H1 (cell line): Measurements from ENCODE around the gene RPS21. TPM values are rescaled to one million over a fixed set of nuclear protein-coding genes. Genes with fewer than 3 reads are reported as not detected.

ENCODE experiments used
- CTCF ChIA-PET: fragments of 300-600 bp; sonication (Branson Sonifier 250); formaldehyde crosslinking; loops from one replicate; lab custom pipeline; 2021; ENCODE audit not compliant: partially characterized antibody; lab: Charles Lee
- POLR2A ChIA-PET: fragments of 300-600 bp; sonication (Branson Sonifier 250); formaldehyde crosslinking; loops from one replicate; lab custom pipeline; 2021; ENCODE audit warnings: inconsistent platforms; ENCODE audit not compliant: partially characterized antibody; lab: Charles Lee
- DNase-seq, 2 experiments: peaks; one replicate each; pipeline versions ENCODE4 v3.0.0 to v3.0.0-alpha.2; 2010 to 2022; ENCODE audit warnings: low spot score in 2 of 2, low read depth in 1 of 2, mixed read lengths in 1 of 2
- FAIRE-seq: peaks from 2 replicates; lab custom pipeline; 2011; peaks lifted over from hg19 to GRCh38; lab: Jason Lieb, UNC
- H2AFZ ChIP-seq: 2 replicates; pipeline ENCODE4 v1.8.1; 2012; ENCODE audit warnings: low read length, inconsistent platforms
- H2AK5ac ChIP-seq: 2 replicates; pipeline ENCODE4 v1.6.1; 2013; ENCODE audit warnings: low read depth, low read length
- H2BK120ac ChIP-seq: replicated peaks from 2 replicates; pipeline ENCODE3; 2013; ENCODE audit warnings: low read depth, low read length, inconsistent platforms
- H2BK12ac ChIP-seq: 2 replicates; pipeline ENCODE4 v1.6.1; 2013; ENCODE audit warnings: low read depth, low read length
- H2BK15ac ChIP-seq: 2 replicates; pipeline ENCODE4 v1.6.1; 2013; ENCODE audit warnings: low read length
- H2BK20ac ChIP-seq: 2 replicates; pipeline ENCODE4 v1.6.1; 2013; ENCODE audit warnings: low read length
- H2BK5ac ChIP-seq: 2 replicates; pipeline ENCODE4 v1.6.1; 2013; ENCODE audit warnings: low read depth, low read length
- H3K14ac ChIP-seq: 2 replicates; pipeline ENCODE4 v1.6.1; 2013; ENCODE audit warnings: inconsistent platforms; ENCODE audit not compliant: insufficient read length
- H3K18ac ChIP-seq: 2 replicates; pipeline ENCODE4 v1.6.1; 2013; ENCODE audit warnings: low read length; ENCODE audit errors: extremely low read depth
- H3K23ac ChIP-seq: 2 replicates; pipeline ENCODE4 v1.6.1; 2013; ENCODE audit warnings: inconsistent platforms; ENCODE audit not compliant: insufficient read length
- H3K23me2 ChIP-seq: 2 replicates; pipeline ENCODE4 v1.6.1; 2013; ENCODE audit warnings: low read depth, low read length
- H3K27ac ChIP-seq: 2 replicates; pipeline ENCODE4 v1.6.1; 2011; ENCODE audit warnings: low read depth, low read length, inconsistent platforms
- H3K27me3 ChIP-seq, 4 experiments: replicated peaks in 1 of 4; 1 replicate in 1 of 4; 2 replicates in 3 of 4; pipeline versions ENCODE4 v1.6.1 to v1.8.1; 2011 to 2013; ENCODE audit warnings: low read length in 3 of 4, mild to moderate bottlenecking in 3 of 4, inconsistent platforms in 2 of 4, mixed read lengths in 2 of 4, moderate library complexity in 1 of 4; ENCODE audit not compliant: control insufficient read depth in 3 of 4, insufficient read depth in 3 of 4; ENCODE audit errors: extremely low read depth in 1 of 4
- H3K36me3 ChIP-seq, 4 experiments: 2 replicates each; pipeline versions ENCODE4 v1.6.1 to v1.8.1; 2011 to 2013; ENCODE audit warnings: mild to moderate bottlenecking in 4 of 4, low read length in 3 of 4, moderate library complexity in 2 of 4, control low read depth in 1 of 4, inconsistent platforms in 1 of 4; ENCODE audit not compliant: insufficient read depth in 4 of 4, control insufficient read depth in 2 of 4
- H3K4ac ChIP-seq: replicated peaks from 2 replicates; pipeline ENCODE3; 2013; ENCODE audit warnings: low read length, low read depth, mixed read lengths, inconsistent platforms; ENCODE audit not compliant: insufficient read length
- H3K4me1 ChIP-seq, 4 experiments: replicated peaks in 1 of 4; 1 replicate in 1 of 4; 2 replicates in 3 of 4; pipeline versions ENCODE4 v1.6.1 to v1.8.1; 2011 to 2013; ENCODE audit warnings: low read length in 3 of 4, inconsistent platforms in 2 of 4, mixed read lengths in 1 of 4; ENCODE audit not compliant: insufficient read depth in 4 of 4, control insufficient read depth in 3 of 4
- H3K4me2 ChIP-seq, 2 experiments: 2 replicates each; pipeline versions ENCODE4 v1.6.1 to v1.8.1; 2011 to 2013; ENCODE audit warnings: low read depth in 2 of 2, low read length in 2 of 2, control low read depth in 1 of 2, inconsistent platforms in 1 of 2, mild to moderate bottlenecking in 1 of 2; ENCODE audit not compliant: insufficient read depth in 1 of 2
- H3K4me3 ChIP-seq, 4 experiments: fragments of 200-600, 300-600 bp in 1 of 4; sonication (generic), shearing (Covaris generic), sonication (Bioruptor Twin) in 1 of 4; 2 replicates each; pipeline versions ENCODE4 v1.5.1 to v1.8.1; 2011 to 2016; ENCODE audit warnings: low read length in 4 of 4, low read depth in 3 of 4, control low read depth in 2 of 4, inconsistent platforms in 2 of 4, mild to moderate bottlenecking in 2 of 4, mixed read lengths in 1 of 4, moderate library complexity in 1 of 4; ENCODE audit not compliant: insufficient read depth in 2 of 4; ENCODE audit errors: extremely low read depth in 1 of 4
- H3K56ac ChIP-seq: replicated peaks from 2 replicates; pipeline ENCODE3; 2013; ENCODE audit warnings: low read depth, mild to moderate bottlenecking, mixed read lengths, low read length, inconsistent platforms; ENCODE audit not compliant: insufficient read length
- H3K79me1 ChIP-seq: 2 replicates; pipeline ENCODE4 v1.6.1; 2013; ENCODE audit warnings: low read depth, low read length, control low read depth
- H3K79me2 ChIP-seq, 2 experiments: 2 replicates each; pipeline versions ENCODE4 v1.6.1 to v1.8.1; 2012 to 2013; ENCODE audit warnings: low read length in 2 of 2, mild to moderate bottlenecking in 2 of 2, inconsistent platforms in 1 of 2; ENCODE audit not compliant: insufficient read depth in 2 of 2, control insufficient read depth in 1 of 2
- H3K9ac ChIP-seq, 4 experiments: replicated peaks in 1 of 4; 1 replicate in 1 of 4; 2 replicates in 3 of 4; pipeline versions ENCODE4 v1.6.1 to v1.8.1; 2011 to 2013; ENCODE audit warnings: low read depth in 3 of 4, low read length in 3 of 4, control low read depth in 2 of 4, mild to moderate bottlenecking in 2 of 4, moderate library complexity in 2 of 4, inconsistent platforms in 1 of 4; ENCODE audit errors: extremely low read depth in 1 of 4
- H3K9me3 ChIP-seq, 2 experiments: 2 replicates each; pipeline versions ENCODE4 v1.6.1 to v1.8.1; 2012 to 2013; ENCODE audit warnings: mild to moderate bottlenecking in 2 of 2, moderate library complexity in 2 of 2, control low read depth in 1 of 2, inconsistent platforms in 1 of 2, low read depth in 1 of 2, low read length in 1 of 2, mixed read lengths in 1 of 2; ENCODE audit not compliant: insufficient read depth in 2 of 2
- H4K20me1 ChIP-seq, 2 experiments: replicated peaks in 1 of 2; 2 replicates each; pipeline versions ENCODE3 to v1.8.1; 2011 to 2013; ENCODE audit warnings: inconsistent platforms in 2 of 2, low read length in 2 of 2, mild to moderate bottlenecking in 1 of 2; ENCODE audit not compliant: insufficient read depth in 2 of 2, control insufficient read depth in 1 of 2
- H4K5ac ChIP-seq: 2 replicates; pipeline ENCODE4 v1.6.1; 2013; ENCODE audit warnings: low read length, low read depth, mixed read lengths, inconsistent platforms; ENCODE audit not compliant: insufficient read length
- H4K8ac ChIP-seq: 2 replicates; pipeline ENCODE4 v1.8.0; 2013; ENCODE audit warnings: mild to moderate bottlenecking, moderate library complexity, low read length, inconsistent platforms; ENCODE audit not compliant: insufficient read depth; ENCODE audit errors: extremely low read depth
- H4K91ac ChIP-seq: replicated peaks from 2 replicates; pipeline ENCODE3; 2013; ENCODE audit warnings: low read length, mixed read lengths, inconsistent platforms; ENCODE audit not compliant: insufficient read length
- ATF3 ChIP-seq: IDR thresholded peaks from 2 replicates; pipeline ENCODE4 v1.6.1; 2011; ENCODE audit warnings: low read depth, mild to moderate bottlenecking, low read length; ENCODE audit not compliant: insufficient read depth
- BRCA1 ChIP-seq: IDR thresholded peaks from 2 replicates; pipeline ENCODE4 v1.6.1; 2012; ENCODE audit warnings: low read depth, low read length, improper control_type of control experiment
- CEBPB ChIP-seq: IDR thresholded peaks from 2 replicates; pipeline ENCODE4 v1.6.1; 2012; ENCODE audit warnings: low read depth, low read length
- CHD2 ChIP-seq: IDR thresholded peaks from 2 replicates; pipeline ENCODE4 v1.6.1; 2012; ENCODE audit warnings: low read length, improper control_type of control experiment
- CTBP2 ChIP-seq: IDR thresholded peaks from 2 replicates; pipeline ENCODE4 v1.7.0; 2011; ENCODE audit warnings: borderline replicate concordance, mild to moderate bottlenecking, moderate library complexity, mixed read lengths, low read length; ENCODE audit not compliant: insufficient read depth, insufficient read length
- EP300 ChIP-seq, 2 experiments: IDR thresholded peaks; 1 replicate in 1 of 2; 2 replicates in 1 of 2; pipeline ENCODE4 v1.6.1; 2011 to 2012; ENCODE audit warnings: low read depth in 2 of 2, low read length in 2 of 2, mild to moderate bottlenecking in 2 of 2, borderline replicate concordance in 1 of 2, inconsistent platforms in 1 of 2, moderate library complexity in 1 of 2
- FOSL1 ChIP-seq: IDR thresholded peaks from 2 replicates; pipeline ENCODE4 v1.6.1; 2011; ENCODE audit warnings: mild to moderate bottlenecking, low read depth, low read length, moderate library complexity; ENCODE audit not compliant: insufficient read depth
- GTF2F1 ChIP-seq: IDR thresholded peaks from 2 replicates; pipeline ENCODE4 v1.6.1; 2012; ENCODE audit warnings: low read depth, low read length, improper control_type of control experiment, borderline replicate concordance
- HDAC2 ChIP-seq, 2 experiments: fragments of 300-600 bp in 1 of 2; sonication (generic) in 1 of 2; IDR thresholded peaks; 2 replicates each; pipeline ENCODE4 v1.6.1; 2011 to 2012; ENCODE audit warnings: low read depth in 2 of 2, low read length in 2 of 2, mild to moderate bottlenecking in 2 of 2, moderate library complexity in 2 of 2, borderline replicate concordance in 1 of 2, inconsistent platforms in 1 of 2
- KDM5A ChIP-seq: fragments of 200-600 bp; IDR thresholded peaks from 2 replicates; pipeline ENCODE4 v1.7.1; 2012; ENCODE audit warnings: mild to moderate bottlenecking, low read length, inconsistent platforms, mixed read lengths
- TAF1 ChIP-seq: IDR thresholded peaks from 2 replicates; pipeline ENCODE4 v1.6.1; 2011; ENCODE audit warnings: mild to moderate bottlenecking, low read depth, low read length
- WGBS, 2 experiments: shearing (Covaris generic) in 1 of 2; methylation state at CpG; one replicate each; pipeline versions ENCODE4 v1.1.6 to v1.1.7; 2013 to 2015; ENCODE audit warnings: low lambda C conversion rate in 2 of 2, mixed read lengths in 2 of 2, inconsistent platforms in 1 of 2, low coverage in 1 of 2, missing lambda C conversion rate in 1 of 2; ENCODE audit not compliant: insufficient replicate concordance in 2 of 2, insufficient coverage in 1 of 2, insufficient read length in 1 of 2; ENCODE audit errors: extremely low coverage in 1 of 2, missing lambda C conversion rate in 1 of 2; 5-methylcytosine and 5-hydroxymethylcytosine counted together
- polyA plus RNA-seq, 7 experiments: library from polyadenylated mRNA; depleted of rRNA in 3 of 7; stranded (reverse) in 5 of 7; unstranded in 2 of 7; fragments of >200 nt in 5 of 7; fragments of 200-250 nt in 2 of 7; gene quantifications; 1 replicate in 5 of 7; 2 replicates in 1 of 7; 4 replicates in 1 of 7; pipeline versions ENCODE4 v1.2.1 to v1.2.3, GENCODE V29; 2011 to 2013; ENCODE audit warnings: missing spikeins in 2 of 7, mixed read lengths in 2 of 7
- total RNA-seq: library from RNA; stranded (reverse); fragmentation: NEBNext Ultra II Directional; extraction: Animal tissue kit (Norgen Biotek cat#: 25700); gene quantifications from 2 replicates; pipeline ENCODE4 v1.2.1, GENCODE V29; 2021

RPS21 gene
- total and polyA plus RNA-seq, 2 of the 8 experiments (the other 6 are each of a cell fraction or from before 2014, with no cell fraction given) = 1,787 to 7,219 TPM

DNA sequence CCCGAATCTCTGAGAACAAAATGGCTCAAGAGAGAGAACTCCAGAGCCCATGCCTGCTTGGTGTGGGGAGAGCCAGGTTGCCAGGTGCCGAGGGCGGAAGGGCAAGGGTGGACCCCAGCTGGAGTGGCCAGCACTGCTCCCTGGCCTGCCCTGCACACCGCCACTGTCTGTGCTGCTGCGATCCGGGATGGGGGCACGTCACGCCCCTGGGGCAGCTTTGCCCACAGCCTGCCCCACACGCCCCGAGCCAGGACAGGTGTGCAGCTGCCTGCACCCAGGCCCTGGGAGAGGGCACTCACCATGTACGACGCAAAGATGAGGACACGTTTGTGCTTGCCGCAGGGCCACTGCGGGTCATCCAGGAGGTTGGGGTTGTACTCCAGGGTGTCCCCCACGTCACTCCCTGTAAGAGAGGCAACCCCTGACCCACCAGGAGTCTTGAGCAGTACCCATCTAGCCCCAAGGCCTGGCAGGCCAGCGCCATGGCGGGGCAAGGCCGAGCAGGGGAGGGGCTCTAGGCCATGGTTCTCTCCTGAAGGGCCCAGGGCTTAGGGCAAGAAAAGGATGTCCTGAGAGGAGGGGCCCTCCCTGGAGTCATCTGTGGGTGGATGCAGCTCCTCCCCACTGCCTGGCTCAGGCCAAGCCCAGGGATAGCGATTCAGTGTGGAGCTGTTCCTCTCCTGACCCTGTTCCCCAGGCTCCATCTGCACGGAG is 5.9 kb downstream of the RPS21 start:
- Histone ChIP-seq H2BK15ac (no peak overlapping the region), H3K79me1 (peaks cover 5% of the 10 kb centered on the region), H4K5ac (no peak overlapping the region), H3K36me3 (peaks cover 18 to 22% (median 21%) of the 10 kb centered on the region in 4 experiments), H3K27me3 (no peaks in the 10 kb centered on the region), H3K4me1 (peaks cover 0 to 5% (median 1%) of the 10 kb centered on the region in 4 experiments; a peak in 5 of 7 replicates), H2BK120ac (no peak overlapping the region), H4K20me1 (peaks cover 3 to 15% of the 10 kb centered on the region in 2 experiments), H2BK20ac (no peak overlapping the region), H2AFZ (no peak overlapping the region), H4K8ac (peak overlapping the region; percentile 40; the same call in 1 of the 2 replicates), H3K4me2 (no peak overlapping the region), H3K56ac (no peak overlapping the region), H3K4me3 (no peak overlapping the region), H3K14ac (no peak overlapping the region), H2BK5ac (peak overlapping the region; percentile 35; the same call in 1 of the 2 replicates), H3K18ac (no peak overlapping the region), H4K91ac (no peak overlapping the region), H3K9ac (no peak overlapping the region; a peak in 2 of 7 replicates), H3K23ac (no peak overlapping the region), H3K23me2 (peaks cover 2% of the 10 kb centered on the region; the same call in 1 of the 2 replicates), H3K4ac (no peak overlapping the region), H3K27ac (no peak overlapping the region; the same call in 1 of the 2 replicates), H3K79me2 (peaks cover 0 to 12% of the 10 kb centered on the region in 2 experiments; a peak in 2 of 4 replicates), H2BK12ac (no peak overlapping the region), H2AK5ac (no peak overlapping the region), H3K9me3 (peaks cover 0 to 2% of the 10 kb centered on the region in 2 experiments; a peak in 1 of 4 replicates)
- WGBS, 2 experiments = 91% methylated on average over 18 of the region's 21 CpGs; no CpG with 5 or more reads in 1 of the 2 experiments
- FAIRE-seq = no peak
- ChIA-PET POLR2A (interaction anchor here (1.2 to 9.0 kb wide), 9 partner anchors 9 to 85 kb away, joined by 3 to 176 read pairs (median 5); partner anchors contain the start of genes ADRM1 and LAMA5), CTCF (interaction anchor here (0.7 to 9.6 kb wide), 7 partner anchors 10 to 84 kb away, joined by 3 to 103 read pairs (median 4); partner anchors contain the start of gene CABLES2)
- DNase-seq = no peak
- TF ChIP-seq TAF1 (no peak), CEBPB (no peak), KDM5A (no peak), CTBP2 (no peak), HDAC2 (IDR thresholded peaks at IDR 0.05; ENCODE audit: borderline replicate concordance in 1 of 2, low read depth in 2 of 2, low read length in 2 of 2) (no peak), CHD2 (no peak), ATF3 (no peak), FOSL1 (no peak), GTF2F1 (no peak), EP300 (IDR thresholded peaks at IDR 0.05; ENCODE audit: borderline replicate concordance in 1 of 2, low read depth in 2 of 2, low read length in 2 of 2) (no peak), BRCA1 (no peak)
